T-helper 1 cell (primary cell): ENCODE data around the gene PRDM16.

ENCODE experiments used
- DNase-seq, 5 donors: peaks; one replicate each; pipeline ENCODE4 v3.0.0-alpha.2; 2012 to 2020

Gene PRDM16

GRCh38 chr1:3190256-3191041 lies 121.4 kb downstream of the PRDM16 start:
- no peak for DNase-seq

- no peak for DNase-seq
Measured at GRCh38 chr1:3192361-3192760, 123.4 kb downstream of the PRDM16 start.

GRCh38 chr1:3192825-3193224 lies 123.8 kb downstream of the PRDM16 start:
- no peak for DNase-seq

GRCh38 chr1:3193811-3194210 lies 124.8 kb downstream of the PRDM16 start:
- no peak for DNase-seq

GRCh38 chr1:3194760-3195479 lies 125.9 kb downstream of the PRDM16 start:
- no peak for DNase-seq

- no peak for DNase-seq
Measured at GRCh38 chr1:3195480-3195815, 126.4 kb downstream of the PRDM16 start.

GRCh38 chr1:3195966-3196515 lies 127.0 kb downstream of the PRDM16 start:
- DNase-seq, result no peak

GRCh38 chr1:3196577-3197245 lies 127.7 kb downstream of the PRDM16 start:
- DNase-seq, result no peak

GRCh38 chr1:3197781-3198316 lies 128.8 kb downstream of the PRDM16 start:
- no peak for DNase-seq

GRCh38 chr1:3198371-3199271 lies 129.6 kb downstream of the PRDM16 start:
- no peak for DNase-seq

GRCh38 chr1:3204725-3205124 lies 135.7 kb downstream of the PRDM16 start:
- DNase-seq, result no peak

- DNase-seq, result no peak
Measured at GRCh38 chr1:3205815-3206214, 136.8 kb downstream of the PRDM16 start.

GRCh38 chr1:3206696-3207095 lies 137.7 kb downstream of the PRDM16 start:
- no peak for DNase-seq

GRCh38 chr1:3207217-3207848 lies 138.3 kb downstream of the PRDM16 start:
- no peak for DNase-seq

- no peak for DNase-seq
Measured at GRCh38 chr1:3208819-3209200, 139.8 kb downstream of the PRDM16 start.

GRCh38 chr1:3209201-3209600 lies 140.2 kb downstream of the PRDM16 start:
- DNase-seq, result no peak

GRCh38 chr1:3211582-3212375 lies 142.8 kb downstream of the PRDM16 start:
- DNase-seq, result no peak

- no peak for DNase-seq
Measured at GRCh38 chr1:3212453-3213355, 143.7 kb downstream of the PRDM16 start.

- no peak for DNase-seq
Measured at GRCh38 chr1:3213730-3214129, 144.7 kb downstream of the PRDM16 start.
